Measurements from ENCODE around the gene GFRA4.

DNA sequence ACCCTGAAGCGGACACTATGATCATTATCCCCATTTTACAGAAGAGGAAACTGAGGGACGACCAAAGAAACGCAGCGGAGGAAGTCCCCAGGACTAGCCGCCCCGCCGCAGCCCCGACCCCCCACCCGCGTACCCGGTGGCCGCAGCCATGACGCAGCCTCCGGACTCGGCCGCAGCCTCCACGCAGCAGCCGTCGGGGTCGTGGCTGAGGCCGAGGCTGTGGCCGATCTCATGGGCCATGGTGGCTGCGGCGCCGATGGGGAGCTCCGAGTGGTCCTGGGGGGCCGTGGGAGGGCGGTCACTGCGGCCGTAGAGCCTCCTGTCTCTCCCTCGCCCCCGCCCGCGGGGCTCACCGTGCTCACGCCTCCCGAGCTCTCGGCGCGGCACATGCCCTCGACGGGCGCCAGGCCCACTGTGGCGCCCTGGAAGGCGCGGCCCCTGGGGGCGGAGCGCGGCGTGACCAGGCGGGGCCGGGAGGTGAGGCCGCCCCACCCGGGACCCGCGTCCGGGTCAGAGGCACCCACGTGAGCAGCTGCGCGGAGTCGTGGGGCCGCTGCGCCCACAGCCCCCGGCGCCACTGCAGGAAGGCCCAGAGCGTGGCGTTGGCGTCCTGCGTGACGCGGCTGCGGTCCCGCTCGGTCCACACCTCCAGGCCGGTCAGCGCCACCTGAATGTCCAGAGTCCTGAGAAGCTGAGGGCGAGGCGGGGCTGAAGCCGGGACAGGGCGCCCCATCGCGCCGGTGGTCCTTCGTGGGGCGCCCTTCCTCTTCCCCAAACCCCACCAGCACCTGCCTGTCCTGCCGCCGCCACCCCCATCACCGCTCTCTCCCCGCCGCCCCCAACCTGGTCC, 10.2 kb upstream of the GFRA4 start:
- TF ChIP-seq POLR2A (IDR thresholded peaks at IDR 0.05; ENCODE audit: borderline replicate concordance, extremely low read depth, insufficient read depth, insufficient read length) (no peak), POLR2AphosphoS5 (IDR thresholded peaks at IDR 0.05; ENCODE audit: low read depth, low read length) (no peak), ZFX (IDR thresholded peaks at IDR 0.05) (no peak), SIN3A (IDR thresholded peaks at IDR 0.05; ENCODE audit: low read depth) (no peak), YY1 (IDR thresholded peaks at IDR 0.05; ENCODE audit: extremely low read depth, insufficient replicate concordance, low read depth, low read length) (no peak), ZNF274 (IDR thresholded peaks at IDR 0.05; ENCODE audit: low read depth, low read length) (no peak), EZH2 (IDR thresholded peaks at IDR 0.05) (no peak), RAD21 (IDR thresholded peaks at IDR 0.05; ENCODE audit: low read depth) (no peak), ELF1 (IDR thresholded peaks at IDR 0.05; ENCODE audit: borderline replicate concordance, low read depth) (no peak), TCF7L2 (IDR thresholded peaks at IDR 0.05; ENCODE audit: borderline replicate concordance, extremely low read depth, insufficient read depth, insufficient read length) (no peak)
- TF ChIP-seq, protein P1, sequence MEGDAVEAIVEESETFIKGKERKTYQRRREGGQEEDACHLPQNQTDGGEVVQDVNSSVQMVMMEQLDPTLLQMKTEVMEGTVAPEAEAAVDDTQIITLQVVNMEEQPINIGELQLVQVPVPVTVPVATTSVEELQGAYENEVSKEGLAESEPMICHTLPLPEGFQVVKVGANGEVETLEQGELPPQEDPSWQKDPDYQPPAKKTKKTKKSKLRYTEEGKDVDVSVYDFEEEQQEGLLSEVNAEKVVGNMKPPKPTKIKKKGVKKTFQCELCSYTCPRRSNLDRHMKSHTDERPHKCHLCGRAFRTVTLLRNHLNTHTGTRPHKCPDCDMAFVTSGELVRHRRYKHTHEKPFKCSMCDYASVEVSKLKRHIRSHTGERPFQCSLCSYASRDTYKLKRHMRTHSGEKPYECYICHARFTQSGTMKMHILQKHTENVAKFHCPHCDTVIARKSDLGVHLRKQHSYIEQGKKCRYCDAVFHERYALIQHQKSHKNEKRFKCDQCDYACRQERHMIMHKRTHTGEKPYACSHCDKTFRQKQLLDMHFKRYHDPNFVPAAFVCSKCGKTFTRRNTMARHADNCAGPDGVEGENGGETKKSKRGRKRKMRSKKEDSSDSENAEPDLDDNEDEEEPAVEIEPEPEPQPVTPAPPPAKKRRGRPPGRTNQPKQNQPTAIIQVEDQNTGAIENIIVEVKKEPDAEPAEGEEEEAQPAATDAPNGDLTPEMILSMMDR (IDR thresholded peaks at IDR 0.05 in 2 of 3, conservative IDR thresholded peaks at IDR 0.05 in 1 of 3; ENCODE audit: borderline replicate concordance in 1 of 3, insufficient read depth in 1 of 3, low read depth in 2 of 3, low read length in 2 of 3), result no peak
- TF ChIP-seq, protein P2, sequence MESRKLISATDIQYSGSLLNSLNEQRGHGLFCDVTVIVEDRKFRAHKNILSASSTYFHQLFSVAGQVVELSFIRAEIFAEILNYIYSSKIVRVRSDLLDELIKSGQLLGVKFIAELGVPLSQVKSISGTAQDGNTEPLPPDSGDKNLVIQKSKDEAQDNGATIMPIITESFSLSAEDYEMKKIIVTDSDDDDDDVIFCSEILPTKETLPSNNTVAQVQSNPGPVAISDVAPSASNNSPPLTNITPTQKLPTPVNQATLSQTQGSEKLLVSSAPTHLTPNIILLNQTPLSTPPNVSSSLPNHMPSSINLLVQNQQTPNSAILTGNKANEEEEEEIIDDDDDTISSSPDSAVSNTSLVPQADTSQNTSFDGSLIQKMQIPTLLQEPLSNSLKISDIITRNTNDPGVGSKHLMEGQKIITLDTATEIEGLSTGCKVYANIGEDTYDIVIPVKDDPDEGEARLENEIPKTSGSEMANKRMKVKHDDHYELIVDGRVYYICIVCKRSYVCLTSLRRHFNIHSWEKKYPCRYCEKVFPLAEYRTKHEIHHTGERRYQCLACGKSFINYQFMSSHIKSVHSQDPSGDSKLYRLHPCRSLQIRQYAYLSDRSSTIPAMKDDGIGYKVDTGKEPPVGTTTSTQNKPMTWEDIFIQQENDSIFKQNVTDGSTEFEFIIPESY (IDR thresholded peaks at IDR 0.05; ENCODE audit: extremely low read depth, insufficient replicate concordance, low read length), result no peak
